Fibroblast of skin of scalp (primary cell): ENCODE results near the gene NOTCH2NLA. TPM values are rescaled to one million over a fixed set of nuclear protein-coding genes. Genes with fewer than 3 reads are reported as not detected.
"Not testable (repeated sequence)": the region's sequence is repeated elsewhere in the genome, so short reads cannot be mapped to it uniquely, and the experiment has no call there.

Source experiments
- DNase-seq: peaks from one replicate; pipeline ENCODE4 v3.0.0-alpha.2; 2013
- polyA plus RNA-seq, 2 experiments: library from polyadenylated mRNA; unstranded; fragments of 120-200 nt; gene quantifications; one replicate each; pipeline ENCODE4 v1.2.1, GENCODE V29; 2013; ENCODE audit not compliant: insufficient read length in 2 of 2

NOTCH2NLA gene
- 11.4 TPM for polyA plus RNA-seq (2013, experiment 1 of 2; ENCODE audit: insufficient read length)
- 14.6 TPM for polyA plus RNA-seq (2013, experiment 2 of 2; ENCODE audit: insufficient read length)

- not testable (repeated sequence) for DNase-seq
These were observed at the start of gene NOTCH2NLA for GRCh38 chr1:146228710-146229477. TSS of gene NOTCH2NLA (minus strand) at chr1:146229021. CDS start at chr1:146189337, 39,684 bp downstream.

GRCh38 chr1:146278346-146278745 is 49.5 kb upstream of the NOTCH2NLA start:
- DNase-seq, result not testable (repeated sequence)

- DNase-seq, result not testable (repeated sequence)
These were observed 48.3 kb upstream of the NOTCH2NLA start for GRCh38 chr1:146277087-146277486.

GRCh38 chr1:146274083-146274482 is 45.3 kb upstream of the NOTCH2NLA start:
- DNase-seq, result not testable (repeated sequence)

- not testable (repeated sequence) for DNase-seq
These were observed 44.4 kb upstream of the NOTCH2NLA start for GRCh38 chr1:146273194-146273593.

- DNase-seq, result not testable (repeated sequence)
These were observed 43.9 kb upstream of the NOTCH2NLA start for GRCh38 chr1:146272734-146273133.

GRCh38 chr1:146271977-146272376 is 43.2 kb upstream of the NOTCH2NLA start:
- DNase-seq, result not testable (repeated sequence)

- not testable (repeated sequence) for DNase-seq
These were observed 41.3 kb upstream of the NOTCH2NLA start for GRCh38 chr1:146270129-146270528.

- not testable (repeated sequence) for DNase-seq
These were observed 37.4 kb upstream of the NOTCH2NLA start for GRCh38 chr1:146266179-146266748.

GRCh38 chr1:146264761-146265160 is 35.9 kb upstream of the NOTCH2NLA start:
- not testable (repeated sequence) for DNase-seq

GRCh38 chr1:146260006-146260730 is 31.3 kb upstream of the NOTCH2NLA start:
- not testable (repeated sequence) for DNase-seq

- not testable (repeated sequence) for DNase-seq
These were observed 29.3 kb upstream of the NOTCH2NLA start for GRCh38 chr1:146257992-146258552.

- not testable (repeated sequence) for DNase-seq
These were observed 25.9 kb upstream of the NOTCH2NLA start for GRCh38 chr1:146254569-146255197.

- DNase-seq, result not testable (repeated sequence)
These were observed 24.5 kb upstream of the NOTCH2NLA start for GRCh38 chr1:146253249-146253855.

- DNase-seq, result not testable (repeated sequence)
These were observed 22.7 kb upstream of the NOTCH2NLA start for GRCh38 chr1:146251523-146251922.

- not testable (repeated sequence) for DNase-seq
These were observed 19.8 kb upstream of the NOTCH2NLA start for GRCh38 chr1:146248643-146249042.

GRCh38 chr1:146236626-146237025 is 7.8 kb upstream of the NOTCH2NLA start:
- DNase-seq, result not testable (repeated sequence)

- DNase-seq, result not testable (repeated sequence)
These were observed 7.3 kb upstream of the NOTCH2NLA start for GRCh38 chr1:146236026-146236601.

- DNase-seq, result not testable (repeated sequence)
These were observed 608 bp downstream of the NOTCH2NLA start for GRCh38 chr1:146228144-146228682.

- not testable (repeated sequence) for DNase-seq
These were observed 54.3 kb downstream of the NOTCH2NLA start for GRCh38 chr1:146174531-146174930.

- DNase-seq, result not testable (repeated sequence)
These were observed 61.1 kb downstream of the NOTCH2NLA start for GRCh38 chr1:146167740-146168139.
